DMS53 (cell line): ENCODE measurements around the gene HLA-DMB.

Experiments used
- DNase-seq: peaks from one replicate; lab custom pipeline; 2025; lab: John Stamatoyannopoulos, UW

The HLA-DMB gene

DNA sequence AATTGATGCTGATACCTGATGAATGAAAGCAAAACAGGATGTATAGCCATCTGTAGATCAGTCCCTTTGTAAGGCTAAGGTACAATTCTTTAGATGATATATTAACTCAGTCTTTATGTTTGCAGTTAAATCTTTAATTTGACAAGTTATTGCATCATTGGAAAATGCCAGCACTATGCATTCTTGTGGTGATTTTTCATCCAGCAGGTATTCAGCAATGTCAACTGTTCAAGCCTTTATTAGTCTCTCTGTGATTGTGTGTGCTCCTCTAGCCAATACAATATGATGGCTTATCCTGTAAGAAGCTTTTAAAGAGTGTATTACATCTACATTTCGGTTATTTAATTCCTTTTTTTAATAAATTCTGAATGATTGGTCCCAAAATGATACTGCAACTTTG is 34.3 kb downstream of the HLA-DMB start:
- no peak for DNase-seq

GRCh38 chr6:32905078-32905477 is 35.8 kb downstream of the HLA-DMB start:
- no peak for DNase-seq

DNA sequence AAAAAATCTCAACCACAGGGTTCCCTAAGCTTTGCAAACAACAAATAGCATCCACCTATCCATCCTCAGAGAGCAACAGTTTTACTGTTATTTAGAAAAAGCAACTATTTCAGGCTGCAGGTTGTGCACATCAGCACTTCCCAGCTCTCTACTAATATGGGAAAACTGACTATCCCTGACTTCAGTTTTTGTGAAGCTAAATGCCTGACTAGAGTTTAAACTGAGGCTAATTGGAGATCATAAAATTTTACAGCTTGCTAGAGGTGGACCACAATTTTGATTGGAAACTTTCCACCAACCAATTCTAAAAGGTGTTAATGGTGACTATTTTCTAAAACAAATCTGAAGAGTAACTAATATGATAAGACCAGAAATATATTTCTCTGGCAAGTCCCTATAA is 36.9 kb downstream of the HLA-DMB start:
- no peak for DNase-seq

DNA sequence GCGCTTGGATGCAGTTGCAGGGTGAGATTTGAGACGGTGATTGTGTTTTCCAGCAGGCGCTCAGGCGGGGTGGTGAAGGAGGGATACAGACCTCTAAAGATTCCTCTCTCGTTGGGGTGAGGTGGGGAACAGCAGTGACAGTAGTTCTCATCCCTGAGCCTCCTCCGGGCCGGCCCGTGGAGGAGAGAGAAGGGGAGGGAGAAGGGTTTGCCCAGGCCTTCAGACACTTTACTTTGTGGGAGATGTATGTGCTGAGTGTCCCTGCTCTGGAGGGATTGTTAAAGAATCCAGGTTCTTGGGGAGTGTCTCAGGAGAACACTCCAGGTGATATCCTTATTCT is 45.9 kb downstream of the HLA-DMB start:
- peak; percentile 60 for DNase-seq

GRCh38 chr6:32894085-32895005 is 46.5 kb downstream of the HLA-DMB start:
- DNase-seq, result peak; percentile 96

DNA sequence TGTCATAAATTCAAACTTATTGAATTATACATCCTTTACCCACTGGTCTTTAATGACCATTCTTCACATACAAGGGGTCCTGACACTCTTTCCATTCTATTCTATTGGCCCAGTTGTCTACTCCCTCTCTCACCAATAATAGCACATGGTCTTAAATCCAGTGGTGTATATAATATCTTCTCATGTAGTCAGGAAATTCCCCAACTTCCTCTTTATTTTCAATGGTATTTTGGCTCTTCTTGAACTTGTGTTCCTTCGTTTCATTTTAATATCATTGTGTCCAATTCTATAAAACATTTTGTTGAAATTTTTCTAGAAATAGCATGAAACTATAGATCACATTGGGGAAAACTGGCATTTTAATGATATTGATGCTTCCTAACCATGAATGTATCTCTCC is 50.0 kb downstream of the HLA-DMB start:
- no peak for DNase-seq

DNA sequence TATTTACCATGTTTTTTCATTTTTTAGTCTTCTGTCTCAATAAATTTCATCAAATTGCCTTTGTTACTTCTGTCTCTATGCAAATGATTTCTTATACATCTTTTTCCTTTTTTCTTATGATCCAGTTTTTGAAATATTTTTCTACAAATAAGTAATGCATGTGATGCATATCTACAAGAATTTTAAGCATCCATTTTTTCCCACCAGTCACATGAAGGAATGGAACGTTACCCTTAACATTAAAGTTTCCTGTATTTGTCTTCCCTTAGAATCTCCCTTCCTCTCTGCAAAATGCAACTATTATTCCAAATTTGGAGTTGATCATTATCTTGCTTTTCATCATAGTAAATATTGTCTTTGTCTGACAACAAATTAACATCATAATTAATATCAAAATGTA is 51.3 kb downstream of the HLA-DMB start:
- no peak for DNase-seq

GRCh38 chr6:32888576-32888975 is 52.3 kb downstream of the HLA-DMB start:
- DNase-seq, result no peak

DNA sequence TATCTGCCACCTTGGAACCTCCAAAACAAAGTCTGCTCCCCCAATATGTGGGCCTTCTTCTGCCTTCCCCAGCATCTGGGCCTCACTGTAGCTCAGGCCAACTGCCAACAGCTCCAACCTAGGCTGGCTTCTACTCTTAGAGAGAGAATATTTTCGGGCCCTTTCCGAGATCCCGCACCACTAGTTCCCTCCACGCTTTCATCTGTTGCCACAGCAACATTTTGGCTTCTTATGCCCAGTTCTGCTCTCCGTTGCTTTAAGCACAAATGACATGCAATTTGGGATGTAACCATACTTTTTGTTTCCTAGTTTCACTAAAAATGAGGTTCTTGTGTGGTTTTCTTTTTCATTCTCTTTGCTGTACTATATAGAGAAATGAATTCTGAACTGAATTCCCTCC is 53.2 kb downstream of the HLA-DMB start:
- no peak for DNase-seq

GRCh38 chr6:32886681-32887383 is 54.0 kb downstream of the HLA-DMB start:
- no peak for DNase-seq

GRCh38 chr6:32885698-32886286 is 55.0 kb downstream of the HLA-DMB start:
- peak; percentile 85 for DNase-seq
